Left ventricle myocardium superior (tissue), 1 donor: ENCODE results near the gene LIN7B. TPM values are rescaled to one million over a fixed set of nuclear protein-coding genes. Genes with fewer than 3 reads are reported as not detected.
A peak's percentile ranks its signal among the peaks of the same experiment; 100 is the strongest.
"Not testable (repeated sequence)": the region's sequence is repeated elsewhere in the genome, so short reads cannot be mapped to it uniquely, and the experiment has no call there.

Experiments
- ATAC-seq: fragments of 200-7000 bp; cut with Tn5 transposase; one replicate; pipeline ENCODE4 v1.9.1; 2020; ENCODE audit warnings: mild to moderate bottlenecking, moderate library complexity
- DNase-seq: peaks from one replicate; pipeline ENCODE4 v3.0.0-alpha.2; 2020
- intact Hi-C: fragments of 100-400 bp; cut with micrococcal nuclease; formaldehyde crosslinking; loops from one replicate; pipeline ENCODE4 v1.11.0; 2022
- total RNA-seq: library from RNA; stranded (reverse); fragmentation: NEBNext Ultra II Directional; extraction: Animal tissue kit (Norgen Biotek cat#: 25700); gene quantifications from one replicate; pipeline ENCODE4 v1.2.1, GENCODE V29; 2021
- donor health status: DM: no; HTN: yes; CAD: no; lungs with severe emphysema.

LIN7B gene
- total RNA-seq, 1 donor from 2014 or later, result 19.8 TPM

- peak; percentile 69 for DNase-seq
- ATAC-seq, result no peak
- intact Hi-C loops, result no loop called here
Measured at GRCh38 chr19:49116544-49116943, 2.4 kb downstream of the LIN7B start.

GRCh38 chr19:49117677-49118564 lies 3.8 kb downstream of the LIN7B start:
- DNase-seq (peak; percentile 50), ATAC-seq (no peak)
- intact Hi-C loops, result no loop called here

GRCh38 chr19:49118565-49119410 lies 4.6 kb downstream of the LIN7B start, which contains the start of gene C19orf73:
C19orf73 (minus strand) TSS chr19:49119143; CDS start chr19:49119022, 121 bp downstream.
- DNase-seq, result peak; percentile 97
- peak; percentile 91 for ATAC-seq
- intact Hi-C loops, result no loop called here

- intact Hi-C loops, result no loop called here
- ATAC-seq (peak; percentile 64), DNase-seq (peak; percentile 85)
Measured at GRCh38 chr19:49119411-49120324, 5.5 kb downstream of the LIN7B start, which contains the start of gene PPFIA3. PPFIA3 (plus strand) TSS chr19:49119544; CDS start chr19:49127874, 8,330 bp downstream.

- ATAC-seq, result no peak
- DNase-seq, result no peak
- intact Hi-C loops, result no loop called here
Measured at GRCh38 chr19:49120325-49120683, 6.1 kb downstream of the LIN7B start.

GRCh38 chr19:49120868-49121267 lies 6.7 kb downstream of the LIN7B start:
- ATAC-seq (no peak), DNase-seq (no peak)
- intact Hi-C loops, result no loop called here

- ATAC-seq, DNase-seq, intact Hi-C loops: not testable (repeated sequence)
Measured at GRCh38 chr19:49121841-49122240, 7.7 kb downstream of the LIN7B start.

GRCh38 chr19:49123285-49123684 lies 9.1 kb downstream of the LIN7B start:
- DNase-seq, ATAC-seq, intact Hi-C loops: not testable (repeated sequence)

- no peak for DNase-seq
- intact Hi-C loops, result no loop called here
Measured at GRCh38 chr19:49125025-49125731, 11.0 kb downstream of the LIN7B start.

GRCh38 chr19:49126575-49126974 lies 12.4 kb downstream of the LIN7B start:
- intact Hi-C loops, result no loop called here
- DNase-seq, result no peak
- no peak for ATAC-seq

More at GRCh38 chr19:49125025-49125731, 11.0 kb downstream of the LIN7B start:
- no peak for ATAC-seq

GRCh38 chr19:49127225-49127624 lies 13.1 kb downstream of the LIN7B start:
- ATAC-seq, intact Hi-C loops, DNase-seq: not testable (repeated sequence)

GRCh38 chr19:49127674-49128544 lies 13.7 kb downstream of the LIN7B start:
- intact Hi-C loops, result no loop called here
- ATAC-seq (peak; percentile 98), DNase-seq (peak; percentile 95)

- no peak for DNase-seq
- intact Hi-C loops, result no loop called here
- no peak for ATAC-seq
Measured at GRCh38 chr19:49128545-49129237, 14.5 kb downstream of the LIN7B start.

GRCh38 chr19:49129238-49129583 lies 15.0 kb downstream of the LIN7B start:
- intact Hi-C loops, result no loop called here
- ATAC-seq (no peak), DNase-seq (no peak)

- intact Hi-C loops, result no loop called here
- no peak for ATAC-seq
- no peak for DNase-seq
Measured at GRCh38 chr19:49130325-49130724, 16.2 kb downstream of the LIN7B start.

GRCh38 chr19:49132974-49133609 lies 18.9 kb downstream of the LIN7B start:
- peak; percentile 70 for DNase-seq
- peak; percentile 38 for ATAC-seq
- intact Hi-C loops, result no loop called here
